NCI-H1930 (cell line): ENCODE data around the gene BST1.
"Not testable (repeated sequence)": the region's sequence is repeated elsewhere in the genome, so short reads cannot be mapped to it uniquely, and the experiment has no call there.

Experiments
- DNase-seq, 2 experiments: peaks; one replicate each; lab custom pipeline; 2025; lab: John Stamatoyannopoulos, UW

The BST1 gene

DNA sequence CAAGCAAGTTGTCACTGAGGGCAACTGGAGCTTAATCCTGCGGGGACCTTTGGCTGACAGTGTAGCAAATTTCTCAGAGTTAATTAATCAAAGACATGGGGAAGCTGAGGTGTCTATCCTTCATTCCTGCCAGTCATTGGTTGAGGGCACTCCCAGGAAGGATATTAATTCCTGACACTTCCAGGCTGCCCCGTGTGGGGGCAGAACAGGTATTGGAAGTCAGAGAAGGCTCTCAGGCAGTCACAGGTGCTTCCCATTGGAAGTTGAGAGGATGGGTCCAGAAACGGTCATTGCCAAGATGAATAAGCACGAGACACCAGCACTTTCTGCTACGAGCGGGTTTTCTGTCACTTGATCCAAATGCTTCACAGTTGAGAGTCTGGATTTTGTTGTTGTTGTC, 46.1 kb downstream of the BST1 start:
- DNase-seq = no peak

DNA sequence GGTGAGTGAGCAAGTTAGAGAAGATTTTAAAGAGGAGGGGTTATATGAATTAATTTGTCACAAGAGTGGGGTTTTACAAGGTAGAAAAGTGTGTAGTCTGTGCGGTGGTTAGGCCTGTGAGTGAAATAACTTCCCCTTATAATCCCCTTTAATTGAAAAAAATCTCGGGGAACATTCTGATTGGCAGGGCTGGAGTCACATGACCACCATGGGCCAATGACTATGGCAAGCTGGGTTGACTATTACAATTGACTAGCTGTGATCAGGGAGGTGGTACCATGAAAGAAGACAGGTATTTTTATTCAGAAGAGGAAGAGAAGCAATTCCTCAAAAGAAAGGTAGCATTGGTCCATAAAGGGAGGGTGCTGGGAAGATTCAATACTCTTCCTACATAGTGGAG, 48.3 kb downstream of the BST1 start:
- DNase-seq = no peak

DNA sequence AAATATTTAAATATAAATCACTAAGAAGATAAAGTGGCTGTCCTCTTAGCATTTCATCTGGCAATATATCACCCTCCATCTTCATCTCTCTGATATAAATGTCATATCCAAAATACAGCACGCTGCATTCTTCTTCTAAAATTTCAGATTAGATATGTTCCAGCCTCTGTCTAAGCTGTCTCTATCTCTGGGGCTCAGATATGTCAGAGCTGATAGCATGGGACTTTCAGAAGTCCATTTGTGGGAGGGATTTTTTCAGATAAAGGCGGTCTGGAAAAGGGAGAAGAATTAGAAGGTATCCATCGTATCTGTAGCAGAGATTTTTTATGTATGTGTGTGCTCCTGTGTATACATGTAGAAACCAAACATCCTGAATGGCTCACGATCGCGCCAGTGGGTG, 50.2 kb downstream of the BST1 start:
- no peak for DNase-seq

DNA sequence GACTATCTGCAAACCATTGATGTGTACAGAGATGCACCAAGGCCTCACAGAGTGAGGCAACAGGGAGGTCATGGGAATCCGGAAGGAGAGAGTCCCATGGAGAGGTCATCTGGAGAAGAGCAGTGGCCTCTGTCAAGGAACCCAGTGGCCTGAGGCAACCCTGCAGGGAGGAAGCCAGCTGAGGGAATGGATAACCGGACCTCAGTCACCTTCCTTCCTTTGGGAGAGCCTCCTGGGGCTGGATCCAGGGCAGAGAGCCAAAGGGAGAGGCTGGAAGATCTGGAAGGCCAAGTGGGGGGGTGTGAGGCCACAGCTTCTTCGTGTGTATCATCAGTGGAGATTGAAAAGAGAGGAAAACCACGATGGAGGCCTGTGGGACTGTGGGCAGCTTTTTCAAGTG, 50.9 kb downstream of the BST1 start:
- DNase-seq = no peak

DNA sequence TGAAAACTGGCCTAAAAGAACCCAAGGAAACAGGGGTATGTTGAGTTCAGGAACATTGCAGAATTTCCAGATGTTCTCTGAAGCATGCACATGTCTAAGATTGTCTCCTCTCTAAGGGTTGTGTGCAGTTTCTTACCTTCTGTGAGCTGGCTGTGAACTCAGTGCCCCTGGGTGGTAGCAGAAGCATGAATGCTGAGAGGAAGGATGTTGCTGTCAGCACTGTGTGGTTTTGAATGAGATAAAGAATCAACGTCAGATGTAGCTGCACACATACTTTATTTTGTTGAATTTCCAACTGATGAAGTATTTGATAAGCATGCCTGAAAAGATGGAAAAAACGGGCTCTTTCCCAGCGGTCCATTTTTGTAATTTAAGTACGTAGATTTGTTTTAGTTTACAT, 51.5 kb downstream of the BST1 start:
- DNase-seq = no peak

DNA sequence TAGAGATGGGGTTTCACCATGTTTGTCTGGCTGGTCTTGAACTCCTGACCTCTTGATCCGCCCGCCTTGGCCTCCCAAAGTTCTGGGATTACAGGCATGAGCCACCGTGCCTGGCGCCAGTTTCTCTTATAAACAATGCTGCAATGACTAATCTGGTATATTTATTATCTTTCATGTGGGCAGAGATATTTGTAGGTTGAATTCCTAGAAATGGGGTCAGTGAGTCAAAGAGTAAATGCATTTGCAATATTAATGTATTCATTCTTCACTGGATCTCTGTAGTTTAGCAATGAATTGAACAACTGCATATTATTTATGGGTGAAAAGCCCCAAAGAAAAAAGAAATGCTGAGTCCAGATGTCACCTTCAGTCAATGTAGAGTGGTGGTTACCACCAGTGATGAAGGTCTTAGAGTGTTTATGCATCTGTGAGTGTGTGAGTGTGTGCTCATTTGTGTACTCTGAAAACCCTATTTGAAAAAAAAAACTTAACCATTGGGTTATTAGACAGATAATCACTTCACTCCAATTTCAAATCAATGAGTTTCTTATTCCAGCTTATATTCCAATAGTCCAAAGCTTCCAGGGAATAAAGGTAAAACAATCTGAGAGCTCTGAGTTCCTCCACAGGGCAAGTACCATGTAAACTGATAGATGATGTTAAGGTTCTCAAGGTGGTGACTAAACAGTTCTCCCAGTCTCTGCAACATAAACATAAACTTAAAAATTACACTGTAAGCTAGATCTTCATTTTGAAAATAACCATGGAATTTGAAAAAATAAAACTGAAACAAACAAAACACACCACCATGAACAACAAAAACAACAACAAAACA, 52.7 kb downstream of the BST1 start:
- DNase-seq = no peak

DNA sequence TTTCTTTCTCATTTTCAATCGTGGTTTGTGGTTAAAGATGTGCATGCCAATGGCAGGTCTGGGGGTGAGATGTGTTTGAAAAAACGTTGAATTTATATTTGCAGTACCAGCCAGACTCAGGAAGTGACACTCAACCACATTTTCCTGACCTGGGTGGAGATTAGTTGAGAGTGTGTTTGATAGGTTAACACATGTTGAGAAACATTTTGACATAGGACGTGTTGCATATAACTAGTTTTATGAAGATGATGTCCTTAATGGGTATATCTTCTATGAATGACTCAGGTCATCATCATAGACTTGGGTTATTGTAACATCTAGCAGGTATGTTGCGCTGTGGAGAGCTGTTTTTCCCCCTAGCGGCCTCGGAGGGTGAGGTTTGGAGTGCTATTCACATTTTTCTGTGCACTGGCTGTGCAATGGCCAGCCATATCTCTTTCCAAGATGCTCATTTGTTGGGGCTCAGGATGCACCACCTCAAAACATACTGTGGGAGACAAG, 53.5 kb downstream of the BST1 start:
- no peak for DNase-seq

DNA sequence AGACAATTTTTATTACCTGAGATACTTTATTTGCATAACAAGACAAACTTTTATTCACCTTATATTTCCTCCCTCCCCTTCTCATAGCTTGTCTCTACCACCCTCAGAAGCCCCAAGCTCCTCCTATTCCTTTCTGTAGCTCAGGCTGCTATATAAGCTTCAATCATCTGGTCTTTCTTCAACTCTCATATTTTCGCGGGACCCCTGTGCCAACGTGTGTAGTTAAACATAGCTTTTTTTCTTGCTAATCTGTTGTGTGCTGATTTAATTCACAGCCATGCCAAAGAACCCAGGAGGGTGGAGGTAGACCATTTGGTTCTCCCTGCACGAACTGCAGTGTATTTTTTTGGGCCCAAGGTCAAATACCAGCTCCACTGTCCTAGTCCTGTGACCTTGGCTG, 54.2 kb downstream of the BST1 start:
- DNase-seq = no peak

DNA sequence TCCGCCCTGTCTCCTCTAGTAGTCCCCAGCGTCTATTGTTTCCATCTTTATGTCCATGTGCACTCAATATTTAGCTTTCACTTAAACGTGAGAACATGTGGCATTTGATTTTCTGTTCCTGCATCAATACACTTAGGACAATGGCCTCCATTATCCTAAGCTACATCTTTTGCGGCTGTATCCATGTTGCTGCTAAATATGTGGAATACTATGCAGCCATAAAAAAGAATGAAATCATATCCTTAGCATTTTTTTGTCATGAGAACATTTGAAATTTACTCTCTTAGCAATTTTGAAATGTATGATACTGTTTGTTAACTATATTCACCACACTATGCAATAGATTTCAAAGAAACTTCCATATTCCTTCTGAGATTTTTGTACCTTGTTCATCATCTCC, 55.4 kb downstream of the BST1 start:
- no peak for DNase-seq

DNA sequence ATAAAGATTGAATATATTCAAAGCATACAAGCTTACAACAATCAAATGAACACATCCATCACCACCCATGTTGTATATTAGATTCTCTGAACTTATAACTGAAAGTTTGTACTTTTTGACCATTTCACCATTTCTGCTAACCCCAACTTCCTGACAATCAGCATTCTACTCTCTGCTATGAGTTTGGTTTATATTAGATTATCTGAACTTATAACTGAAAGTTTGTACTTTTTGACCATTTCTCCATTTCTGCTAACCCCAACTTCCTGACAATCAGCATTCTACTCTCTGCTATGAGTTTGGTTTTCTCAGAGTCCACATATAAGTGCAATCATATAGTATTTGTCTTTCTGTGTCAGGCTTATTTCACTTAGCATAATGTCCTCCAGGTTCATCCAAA, 59.6 kb downstream of the BST1 start:
- DNase-seq = not testable (repeated sequence)

DNA sequence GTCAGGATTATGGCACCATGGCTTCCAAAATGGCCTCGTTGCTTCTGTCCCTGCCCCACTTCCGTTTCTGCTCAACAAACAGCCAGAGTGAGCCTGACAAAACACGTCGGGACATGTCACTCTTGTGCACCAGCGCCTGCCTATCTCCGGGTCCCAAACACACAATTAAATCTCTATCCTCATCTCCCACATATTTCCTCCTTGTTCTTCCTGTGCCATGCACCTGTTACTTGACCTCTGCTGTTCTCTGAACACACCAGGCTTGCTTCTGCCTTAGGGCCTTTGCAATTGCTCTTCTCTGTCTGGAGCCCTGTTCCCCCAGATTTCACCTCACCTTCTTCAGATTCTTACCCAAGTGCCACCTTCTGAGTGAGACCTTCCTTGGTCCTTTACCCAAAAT, 62.5 kb downstream of the BST1 start:
- DNase-seq = no peak

DNA sequence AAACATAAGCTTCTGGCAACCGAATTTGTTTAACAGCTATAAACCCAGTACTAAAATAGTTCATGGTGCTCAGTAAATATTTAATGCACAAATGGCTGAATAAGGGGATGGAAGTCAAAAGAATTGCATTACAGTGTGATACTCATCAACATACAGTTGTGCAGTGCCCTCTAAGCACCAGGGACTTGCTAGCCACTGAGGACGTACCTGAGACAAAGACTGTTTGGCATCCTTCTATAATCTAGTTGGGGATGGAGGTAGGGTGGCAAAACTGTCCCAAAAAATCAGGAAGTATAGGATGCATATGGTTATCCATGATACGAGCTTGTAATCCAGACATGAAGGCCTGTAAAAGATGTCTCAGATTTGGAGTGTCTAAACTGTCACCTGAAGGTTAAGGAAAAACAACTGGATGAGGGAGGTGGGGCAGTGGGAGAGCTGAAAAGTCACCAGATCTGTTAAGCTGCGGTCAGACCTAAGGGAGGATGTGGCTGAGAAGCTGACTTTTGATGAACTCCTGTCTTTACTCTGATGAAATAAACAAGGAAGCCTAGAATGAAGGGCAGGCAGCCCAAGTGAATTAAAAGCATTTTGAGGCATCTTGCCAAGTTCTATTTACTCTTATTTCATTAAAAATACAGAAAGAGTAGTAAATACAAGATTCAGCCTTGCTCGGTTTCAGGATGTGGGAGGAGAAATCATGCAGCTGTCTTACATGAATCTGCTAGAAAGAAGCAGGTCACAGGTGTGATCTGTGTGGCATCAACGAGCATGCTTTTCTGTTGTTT, 63.2 kb downstream of the BST1 start:
- no peak for DNase-seq

DNA sequence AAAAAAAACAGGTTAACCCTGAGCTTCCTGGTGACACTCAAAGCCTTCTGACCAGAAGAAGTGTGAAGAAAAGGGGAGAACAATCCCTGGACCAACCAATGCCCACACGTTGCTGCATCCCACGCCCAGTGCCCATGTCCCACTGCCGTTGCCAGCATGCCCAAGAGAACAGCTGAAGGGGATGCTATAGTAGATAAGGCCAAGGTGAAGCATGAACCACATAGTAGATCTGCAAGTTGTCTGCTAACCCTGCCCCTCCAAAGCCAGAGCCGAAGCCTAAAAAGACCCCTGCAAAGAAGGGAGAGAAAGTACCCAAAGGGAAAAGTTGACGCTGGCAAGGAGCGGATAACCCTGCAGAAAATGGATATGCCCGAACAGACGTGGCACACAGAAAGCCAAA, 64.0 kb downstream of the BST1 start:
- no peak for DNase-seq

DNA sequence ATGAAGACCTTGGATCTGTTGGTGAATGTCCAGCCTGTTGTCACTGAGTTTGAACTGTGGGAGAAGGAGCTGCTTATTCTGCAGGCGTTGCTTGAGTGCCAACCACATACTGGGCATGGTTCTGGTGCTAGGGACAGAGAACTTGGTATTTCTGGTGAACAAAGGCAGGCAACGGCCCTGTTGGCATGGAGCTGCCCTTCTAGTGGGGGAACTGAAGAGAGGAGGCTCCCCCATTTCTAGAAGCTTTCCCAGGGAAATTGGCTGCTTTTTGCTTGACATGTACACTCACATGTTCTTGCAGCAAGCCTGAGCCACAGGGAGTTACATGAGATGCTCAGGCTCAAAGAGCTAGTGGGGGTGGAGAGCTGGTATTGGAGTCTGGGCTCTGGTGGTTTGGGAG, 66.3 kb downstream of the BST1 start:
- DNase-seq = no peak

DNA sequence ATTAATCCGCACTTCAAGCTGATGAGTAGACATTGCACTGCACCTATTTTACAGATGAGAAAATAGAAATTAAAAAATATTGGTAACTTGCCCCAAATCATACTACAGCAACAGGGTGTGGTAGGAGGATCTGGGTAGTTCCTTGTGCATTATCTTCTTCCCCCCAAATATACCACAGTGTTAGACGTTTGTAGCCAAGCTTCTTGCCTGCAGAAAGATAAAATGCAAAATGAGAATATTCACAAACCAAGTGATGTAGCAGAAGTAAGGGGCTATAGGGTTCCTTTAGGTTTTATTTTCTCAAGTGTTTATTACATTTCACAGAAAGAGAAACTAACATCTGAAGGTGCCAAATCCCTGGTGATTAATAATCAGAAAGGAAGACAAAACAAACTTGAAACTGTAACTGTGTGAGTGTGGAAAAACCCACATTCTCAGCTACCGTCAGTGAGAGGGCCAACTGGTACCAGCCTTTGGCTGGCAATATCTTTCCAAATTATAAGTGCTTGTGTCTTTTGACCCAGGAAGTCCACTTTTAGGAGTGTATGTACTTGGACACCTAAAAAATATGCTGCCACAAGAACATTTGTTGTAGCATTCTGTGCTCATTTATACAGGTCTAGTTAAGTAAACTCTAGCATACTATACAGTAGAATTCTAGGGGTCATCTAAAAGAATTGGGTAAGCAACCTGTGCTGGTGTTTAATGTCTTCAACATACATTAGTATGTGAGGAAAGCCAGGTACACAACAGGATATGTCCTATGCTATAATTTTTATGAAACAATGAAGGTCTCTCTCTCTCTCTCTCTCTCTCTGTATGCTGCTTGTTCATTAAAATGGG, 68.6 kb downstream of the BST1 start:
- no peak for DNase-seq

DNA sequence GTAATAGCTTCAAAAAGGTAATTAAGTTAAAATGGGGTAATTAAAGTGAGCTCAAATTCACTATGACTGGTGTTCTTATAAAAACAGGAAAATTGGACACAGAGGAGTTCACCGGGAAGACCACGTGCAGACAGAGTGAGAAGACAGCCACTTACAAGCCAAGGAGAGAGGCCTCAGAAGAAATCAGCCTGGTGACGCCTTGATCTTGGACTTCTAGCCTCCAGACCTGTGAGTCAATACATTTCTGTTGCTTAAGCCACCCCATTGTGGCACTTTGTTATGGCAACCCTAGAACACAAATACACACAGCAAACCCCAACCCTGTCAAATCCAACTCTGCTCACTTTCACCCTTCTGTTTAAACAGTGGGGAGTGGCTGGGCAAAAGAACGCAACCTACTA, 71.2 kb downstream of the BST1 start:
- no peak for DNase-seq

DNA sequence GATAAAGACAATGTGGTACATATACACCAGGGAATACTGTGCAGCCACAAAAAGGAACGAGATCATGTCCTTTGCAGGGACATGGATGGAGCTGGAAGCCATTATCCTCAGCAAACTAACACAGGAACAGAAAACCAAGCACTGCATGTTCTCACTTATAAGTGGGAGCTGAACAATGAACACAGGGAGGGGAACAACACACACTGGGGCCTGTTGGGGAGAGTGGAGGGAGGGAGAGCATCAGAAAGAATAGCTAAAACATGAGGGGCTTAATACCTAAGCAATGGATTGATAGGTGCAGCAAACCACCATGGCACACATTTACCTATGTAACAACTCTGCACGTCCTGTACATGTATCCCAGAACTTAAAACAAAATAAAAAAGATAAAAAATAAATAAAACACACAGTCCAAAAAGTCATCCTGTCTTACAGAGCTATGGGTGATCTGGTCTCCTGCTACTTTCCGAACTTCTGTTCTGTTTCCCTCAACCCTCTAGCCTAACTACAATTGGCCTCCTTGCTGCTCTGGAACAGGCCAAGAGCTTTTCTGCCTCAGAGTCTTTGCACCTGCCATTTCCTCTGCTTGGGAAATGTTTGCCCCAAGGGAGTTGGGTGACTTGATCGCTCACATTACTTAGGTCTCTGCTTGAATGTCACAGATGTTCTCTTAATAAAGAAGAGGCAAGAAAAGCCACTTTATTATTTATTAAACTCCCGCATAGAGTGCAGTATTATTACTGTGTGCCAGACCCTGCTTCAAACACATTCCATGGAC, 74.2 kb downstream of the BST1 start:
- DNase-seq = no peak

DNA sequence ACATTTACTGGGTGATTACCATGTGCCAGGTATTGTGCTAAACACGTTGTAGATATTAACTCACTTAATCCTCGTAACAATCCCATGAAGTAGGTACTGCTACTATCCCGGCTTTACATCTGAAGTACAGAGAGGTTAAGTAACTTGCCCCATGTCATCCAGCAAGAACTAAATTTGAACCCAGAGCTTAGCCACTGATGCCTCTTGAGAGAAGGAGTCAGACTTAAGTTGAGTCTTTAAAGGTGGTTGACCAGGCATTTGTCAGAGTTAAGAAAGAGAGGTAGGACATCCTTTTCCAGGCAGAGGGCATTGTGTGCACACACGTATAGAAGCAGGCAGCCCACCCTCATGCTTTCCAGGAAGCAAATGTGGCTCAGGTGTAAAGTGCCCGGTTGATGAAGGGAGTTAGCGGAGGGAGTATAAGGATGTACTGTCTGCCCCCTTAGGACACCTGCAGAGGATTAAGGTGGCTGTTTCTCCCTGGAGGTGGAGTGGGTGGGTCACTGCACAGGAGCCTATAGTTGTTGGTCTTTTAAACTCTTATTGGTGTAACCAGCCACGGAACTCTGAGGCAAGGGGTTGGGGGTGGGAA, 74.9 kb downstream of the BST1 start:
- no peak for DNase-seq

DNA sequence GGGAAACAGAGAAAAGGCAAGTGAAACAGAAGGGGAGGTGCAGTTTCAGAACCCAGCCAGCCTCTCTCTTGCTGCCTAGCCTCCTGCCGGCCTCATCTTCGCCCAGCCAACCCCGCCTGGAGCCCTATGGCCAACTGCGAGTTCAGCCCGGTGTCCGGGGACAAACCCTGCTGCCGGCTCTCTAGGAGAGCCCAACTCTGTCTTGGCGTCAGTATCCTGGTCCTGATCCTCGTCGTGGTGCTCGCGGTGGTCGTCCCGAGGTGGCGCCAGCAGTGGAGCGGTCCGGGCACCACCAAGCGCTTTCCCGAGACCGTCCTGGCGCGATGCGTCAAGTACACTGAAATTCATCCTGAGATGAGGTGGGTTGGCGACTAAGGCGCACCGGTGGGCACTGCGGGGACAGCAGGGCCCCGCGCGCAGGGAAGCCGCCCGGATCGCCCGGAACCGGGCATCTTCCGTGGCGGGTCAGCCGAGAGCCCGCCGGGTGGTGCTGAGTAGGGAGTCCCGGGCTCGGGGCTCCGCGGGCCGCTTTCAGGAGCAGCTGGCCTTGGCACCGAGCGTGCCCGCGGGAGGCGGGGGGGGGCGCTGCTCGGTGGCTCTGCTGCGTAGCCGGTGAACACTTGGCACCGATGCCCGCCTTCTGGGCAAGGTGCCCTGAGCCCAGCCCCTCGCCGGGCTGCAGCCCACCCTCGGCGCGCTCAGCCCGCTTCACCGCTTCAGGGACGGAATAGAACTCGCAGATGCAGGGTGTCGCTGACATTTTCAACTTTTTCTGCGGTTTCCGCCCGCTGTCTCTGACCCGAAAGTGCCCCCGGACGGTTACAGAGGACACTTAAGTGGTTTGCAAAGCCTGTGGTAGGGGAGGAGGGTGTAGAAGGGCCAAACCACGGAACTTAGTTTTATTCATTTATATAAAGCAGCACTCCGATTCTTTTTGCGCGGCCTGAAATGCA, 75.7 kb downstream of the BST1 start, which contains the start of gene CD38:
Gene CD38 (plus strand): TSS at position 40 of the 953 bp plus-strand sequence. CDS start 87 bp downstream, at position 127.
- no peak for DNase-seq

DNA sequence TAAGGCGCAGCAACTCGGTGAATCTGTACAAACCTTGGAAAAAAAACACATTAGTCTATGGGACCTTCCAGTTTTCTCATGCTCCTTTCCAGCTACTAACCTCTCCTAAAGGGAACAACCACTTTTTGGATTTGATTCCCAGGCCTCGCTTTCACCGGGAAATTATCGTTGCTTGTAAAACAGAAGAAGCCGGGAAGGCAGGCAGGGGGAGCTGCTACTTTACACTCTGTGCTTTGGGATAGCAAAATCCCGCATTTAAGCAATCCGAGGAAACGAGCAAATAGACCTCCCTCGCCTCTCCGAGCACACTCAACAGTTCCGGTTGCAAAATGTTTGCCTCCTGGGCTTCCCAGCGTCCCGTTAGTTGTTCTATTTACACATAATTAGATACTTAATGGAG, 76.4 kb downstream of the BST1 start:
- DNase-seq = no peak
